NCI-H1105 (cell line): ENCODE measurements around the gene ST3GAL6.

Source experiments
- DNase-seq: peaks from one replicate; lab custom pipeline; 2025; lab: John Stamatoyannopoulos, UW

Gene ST3GAL6

GRCh38 chr3:98763076-98763475 is at the start of gene ST3GAL6:
ST3GAL6 (plus strand) TSS chr3:98763340; CDS start chr3:98768441, 5,101 bp downstream.
- no peak for DNase-seq

GRCh38 chr3:98713984-98714383 is 49.2 kb upstream of the ST3GAL6 start:
- no peak for DNase-seq

- DNase-seq: no peak
These were observed 45.6 kb upstream of the ST3GAL6 start for GRCh38 chr3:98717584-98717983.

- DNase-seq: no peak
These were observed 44.4 kb upstream of the ST3GAL6 start for GRCh38 chr3:98718730-98719129.

GRCh38 chr3:98721776-98722175 is 41.4 kb upstream of the ST3GAL6 start:
- DNase-seq: no peak

GRCh38 chr3:98722389-98722788 is 40.8 kb upstream of the ST3GAL6 start:
- DNase-seq: no peak

GRCh38 chr3:98725352-98725751 is 37.8 kb upstream of the ST3GAL6 start:
- no peak for DNase-seq

- DNase-seq: no peak
These were observed 37.1 kb upstream of the ST3GAL6 start for GRCh38 chr3:98726084-98726483.

- no peak for DNase-seq
These were observed 35.5 kb upstream of the ST3GAL6 start for GRCh38 chr3:98727638-98728037.

- no peak for DNase-seq
These were observed 34.5 kb upstream of the ST3GAL6 start for GRCh38 chr3:98728672-98729071.

- no peak for DNase-seq
These were observed 32.8 kb upstream of the ST3GAL6 start for GRCh38 chr3:98730338-98730737.

GRCh38 chr3:98730886-98731537 is 32.1 kb upstream of the ST3GAL6 start:
- DNase-seq: no peak

GRCh38 chr3:98731720-98732285 is 31.3 kb upstream of the ST3GAL6 start:
- DNase-seq: no peak

GRCh38 chr3:98732286-98733052 is 30.7 kb upstream of the ST3GAL6 start:
- peak; percentile 26 for DNase-seq

- peak; percentile 9 for DNase-seq
These were observed 29.9 kb upstream of the ST3GAL6 start for GRCh38 chr3:98733053-98733811.

- DNase-seq: no peak
These were observed 29.3 kb upstream of the ST3GAL6 start for GRCh38 chr3:98733812-98734281.

GRCh38 chr3:98734306-98734705 is 28.8 kb upstream of the ST3GAL6 start:
- DNase-seq: no peak

- no peak for DNase-seq
These were observed 28.4 kb upstream of the ST3GAL6 start for GRCh38 chr3:98734735-98735134.

GRCh38 chr3:98735296-98735695 is 27.8 kb upstream of the ST3GAL6 start:
- DNase-seq: no peak

- DNase-seq: no peak
These were observed 27.3 kb upstream of the ST3GAL6 start for GRCh38 chr3:98735761-98736269.

- no peak for DNase-seq
These were observed 25.8 kb upstream of the ST3GAL6 start for GRCh38 chr3:98737301-98737700.

GRCh38 chr3:98739266-98739665 is 23.9 kb upstream of the ST3GAL6 start:
- no peak for DNase-seq
